Measurements from ENCODE around the gene KCNQ5.

Gene KCNQ5

GRCh38 chr6:72925136-72925535 lies 303.3 kb downstream of the KCNQ5 start:
- no peak for DNase-seq

GRCh38 chr6:72930556-72931132 lies 308.8 kb downstream of the KCNQ5 start:
- DNase-seq, result no peak

DNA sequence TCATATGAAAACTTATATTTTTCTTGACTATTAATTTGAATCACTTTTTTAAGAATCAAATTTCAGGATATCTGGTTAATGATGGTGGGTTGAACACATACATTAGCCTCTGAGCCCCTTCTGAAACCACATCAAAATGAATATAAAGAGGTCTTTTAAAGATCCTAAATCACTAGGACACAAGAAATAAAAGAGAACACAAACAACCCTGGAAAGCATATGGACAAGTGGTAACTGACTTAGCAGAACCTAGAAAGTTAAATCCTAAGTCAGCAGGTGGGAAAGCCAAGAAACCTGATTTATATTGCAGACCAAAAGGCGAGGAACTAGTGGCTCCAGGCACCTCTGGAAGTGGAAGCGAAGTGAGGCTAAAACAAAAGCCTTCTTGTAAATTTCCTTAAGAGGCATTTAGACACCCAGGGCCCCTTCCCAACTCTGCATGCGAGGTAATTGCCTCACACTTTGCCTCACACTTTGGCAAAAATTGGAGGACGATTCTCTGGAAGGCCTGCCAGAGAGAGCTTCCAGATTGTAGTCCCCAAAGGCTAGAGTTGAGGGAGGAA lies 309.5 kb downstream of the KCNQ5 start:
- no peak for DNase-seq

- DNase-seq, result no peak
Observed at GRCh38 chr6:72933233-72933632, 311.4 kb downstream of the KCNQ5 start.

- DNase-seq, result no peak
Observed at GRCh38 chr6:72936766-72937559, 315.1 kb downstream of the KCNQ5 start.

GRCh38 chr6:72938104-72938503 lies 316.2 kb downstream of the KCNQ5 start:
- no peak for DNase-seq

DNA sequence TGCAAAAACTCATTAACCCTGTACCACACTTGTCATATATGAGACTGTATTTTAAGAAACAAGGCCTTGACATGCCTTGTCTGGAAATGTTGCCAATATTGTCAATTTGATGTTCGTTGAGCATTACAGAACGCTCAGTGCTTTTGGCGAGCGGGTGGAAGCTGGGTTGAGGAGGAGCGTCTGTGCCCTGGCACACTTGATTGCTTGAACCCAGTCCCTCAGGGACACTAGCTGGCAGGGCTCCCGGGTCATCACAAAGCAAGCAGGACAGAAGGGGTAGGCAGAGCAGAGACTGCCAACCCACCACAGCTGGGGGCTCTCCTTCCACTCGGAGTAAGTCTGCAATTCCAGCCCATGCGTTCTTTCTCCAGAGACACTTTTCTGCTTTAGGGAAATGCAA lies 317.1 kb downstream of the KCNQ5 start:
- no peak for DNase-seq

- DNase-seq, result no peak
Observed at GRCh38 chr6:72940265-72940664, 318.4 kb downstream of the KCNQ5 start.

DNA sequence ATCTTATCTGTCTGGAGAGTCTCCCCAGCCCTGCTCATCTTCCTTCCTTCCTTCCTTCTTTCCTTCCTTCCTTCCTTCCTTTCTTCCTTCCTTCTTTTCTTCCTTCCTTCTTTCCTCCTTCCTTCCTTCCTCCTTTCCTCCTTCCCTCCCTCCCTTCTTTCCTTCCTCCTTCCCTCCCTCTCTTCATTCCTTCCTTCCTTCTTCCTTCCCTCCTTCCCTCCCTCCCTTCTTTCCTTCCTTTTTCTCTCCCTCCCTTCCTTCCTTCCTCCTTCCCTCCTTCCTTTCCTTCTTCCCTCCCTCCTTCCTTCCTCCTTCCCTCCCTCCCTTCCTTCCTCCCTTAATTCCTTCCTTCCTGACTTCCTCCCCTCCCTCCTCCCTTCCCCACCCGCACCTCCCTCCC lies 319.4 kb downstream of the KCNQ5 start:
- DNase-seq, result no peak

DNA sequence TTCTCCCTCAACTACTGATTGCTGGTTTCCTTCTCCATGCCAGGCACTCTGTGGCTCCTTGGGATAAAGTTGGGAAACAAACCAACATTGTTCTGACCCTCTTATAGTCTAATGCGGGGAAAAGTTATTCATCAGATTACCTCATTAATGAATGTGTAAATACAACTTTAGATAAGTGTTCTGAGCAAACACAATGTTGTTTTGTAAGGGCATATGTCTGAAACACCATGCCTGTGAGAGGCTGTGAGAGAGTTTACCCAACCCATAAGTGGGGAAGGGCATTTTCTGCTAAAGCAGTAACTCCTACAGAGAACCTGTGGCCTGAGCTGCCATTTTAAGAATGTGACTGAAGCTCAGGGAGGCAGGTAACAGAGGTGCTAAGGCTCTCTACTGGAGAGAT lies 319.9 kb downstream of the KCNQ5 start:
- no peak for DNase-seq

- no peak for DNase-seq
Observed at GRCh38 chr6:72943699-72944098, 321.8 kb downstream of the KCNQ5 start.

DNA sequence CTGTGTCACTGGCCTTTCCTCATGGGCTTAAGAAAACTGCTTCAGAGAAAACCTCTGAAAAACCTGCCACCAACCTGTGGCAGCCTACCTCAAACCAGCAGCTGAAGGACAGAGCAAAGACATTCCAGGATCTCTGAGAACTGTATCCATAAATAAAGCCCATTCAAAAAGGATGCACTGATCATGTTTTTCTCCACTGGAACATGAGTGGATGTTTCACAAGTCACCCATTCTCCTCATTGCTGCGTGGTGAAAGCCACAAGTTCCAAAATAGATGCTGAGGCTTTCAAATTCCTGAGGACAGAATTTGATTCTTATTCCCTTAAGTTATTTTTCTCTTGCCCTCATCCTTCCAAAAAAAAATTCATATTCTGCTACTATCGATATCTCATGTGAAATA lies 322.8 kb downstream of the KCNQ5 start:
- DNase-seq, result no peak

DNA sequence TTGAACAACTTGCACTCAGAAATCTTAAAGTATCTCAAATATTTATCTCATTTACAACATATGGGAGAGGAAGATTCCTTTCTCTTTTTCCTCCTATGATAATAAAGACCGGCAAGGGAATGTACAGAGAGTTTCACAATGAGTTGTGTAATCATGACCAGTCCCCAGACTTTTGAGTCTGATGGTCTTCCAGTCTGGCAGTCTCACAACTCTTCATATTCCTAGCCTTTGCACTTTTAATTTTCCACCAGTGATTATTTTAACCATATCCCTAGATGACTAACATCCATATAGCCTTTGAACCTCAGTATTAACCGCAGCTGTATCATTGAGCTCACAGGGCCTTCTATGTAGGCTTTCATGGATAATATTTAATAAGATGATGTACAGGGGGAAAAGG lies 324.9 kb downstream of the KCNQ5 start:
- DNase-seq, result no peak

DNA sequence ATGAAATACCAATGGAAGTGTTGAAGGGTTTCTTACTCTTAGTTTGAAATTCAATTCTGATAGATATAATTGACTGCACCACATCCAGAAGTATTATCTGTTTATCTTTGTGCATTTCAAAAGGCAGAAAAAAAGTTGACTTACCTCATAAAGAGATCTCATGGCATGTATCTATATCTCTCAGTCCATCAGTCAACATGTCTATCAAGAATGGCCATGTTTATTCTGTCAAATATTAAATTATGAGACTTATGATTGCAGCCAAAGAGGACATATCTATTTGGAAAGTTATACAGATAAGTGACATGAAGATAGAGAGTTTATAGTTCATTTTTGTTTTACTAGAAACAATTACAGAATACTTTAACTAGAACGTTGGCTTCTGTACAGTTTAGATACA lies 325.7 kb downstream of the KCNQ5 start:
- DNase-seq, result no peak

- DNase-seq, result no peak
Observed at GRCh38 chr6:72948153-72948552, 326.3 kb downstream of the KCNQ5 start.

GRCh38 chr6:72950114-72950860 lies 328.4 kb downstream of the KCNQ5 start:
- no peak for DNase-seq

DNA sequence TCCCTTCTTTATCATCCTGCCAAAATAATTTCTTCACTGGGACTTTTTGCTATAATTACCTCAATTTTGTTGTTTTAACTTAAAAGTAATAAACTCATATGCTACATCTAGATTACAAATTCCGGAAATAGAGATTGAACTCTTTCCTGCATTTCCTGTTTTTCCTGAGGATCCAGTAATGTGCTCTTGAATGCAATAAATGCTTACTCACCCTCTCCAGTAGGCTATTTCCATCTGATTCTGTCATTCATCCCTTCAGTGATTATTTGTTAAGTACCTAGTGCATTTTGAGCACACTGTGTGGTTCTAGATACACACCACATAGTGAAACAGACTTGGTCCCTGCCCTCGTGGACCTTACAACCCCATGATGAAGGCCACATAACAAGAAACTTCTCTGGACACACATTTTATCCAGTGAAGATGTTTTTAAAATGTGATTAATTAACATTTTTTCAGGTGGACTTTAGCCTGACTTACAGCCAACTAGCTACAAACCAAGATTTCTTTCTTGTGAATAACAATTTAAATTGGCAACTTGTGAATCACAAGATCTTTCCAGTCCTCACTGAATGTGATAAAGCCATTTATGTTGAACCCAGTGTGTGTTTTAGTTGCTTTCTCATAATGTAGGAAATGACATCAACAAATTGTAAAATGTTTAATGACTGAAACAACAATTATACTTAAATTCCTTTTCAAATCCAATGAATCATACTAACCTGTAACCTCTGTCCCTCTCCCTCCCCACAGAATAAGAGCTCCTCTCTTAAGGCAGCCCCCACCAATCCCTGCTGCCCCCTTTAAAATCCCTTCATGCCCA lies 331.2 kb downstream of the KCNQ5 start:
- DNase-seq, result no peak

DNA sequence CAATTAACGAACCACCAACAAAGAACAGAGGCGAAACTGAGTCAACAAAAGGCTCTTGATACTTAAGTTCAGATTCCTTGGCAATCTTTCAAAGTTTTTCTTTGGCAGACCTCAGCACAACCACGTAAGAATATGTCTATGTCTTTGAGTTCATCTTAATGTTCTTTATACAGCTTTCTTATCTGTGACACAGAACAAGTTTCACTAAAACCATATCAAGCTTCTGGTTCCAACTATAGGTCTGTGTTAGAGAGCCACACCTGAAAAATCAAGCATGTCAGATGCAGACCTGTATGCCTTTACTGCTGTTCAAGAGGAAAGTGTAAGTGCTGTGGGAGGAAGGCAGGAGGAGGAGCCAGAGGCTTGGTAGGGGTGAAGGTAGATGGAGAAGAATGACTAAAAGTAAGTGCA lies 332.1 kb downstream of the KCNQ5 start:
- no peak for DNase-seq

DNA sequence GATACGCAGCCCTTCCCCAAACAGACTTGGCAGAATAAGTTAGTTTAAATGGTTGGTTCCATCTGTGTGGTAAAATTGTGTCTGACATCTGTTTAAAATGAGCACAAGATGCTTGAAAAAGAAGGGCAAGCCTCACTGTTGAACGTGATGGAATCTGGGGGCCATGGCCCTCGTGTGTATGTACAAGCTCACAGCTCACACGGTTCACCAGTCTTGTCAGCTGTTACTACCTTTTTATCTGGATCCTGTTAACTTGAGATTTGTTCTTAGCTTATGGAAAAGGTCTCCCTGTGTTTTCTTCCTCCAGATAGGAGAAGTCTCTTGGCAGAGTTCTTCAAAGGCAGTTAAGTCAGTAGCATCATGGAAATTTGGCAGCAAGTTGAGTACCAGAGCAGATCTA lies 332.9 kb downstream of the KCNQ5 start:
- DNase-seq, result no peak

- DNase-seq, result no peak
Observed at GRCh38 chr6:72955666-72956065, 333.8 kb downstream of the KCNQ5 start.

GRCh38 chr6:72956272-72956671 lies 334.4 kb downstream of the KCNQ5 start:
- no peak for DNase-seq

- DNase-seq, result no peak
Observed at GRCh38 chr6:72959821-72960220, 338.0 kb downstream of the KCNQ5 start.

GRCh38 chr6:72963946-72964345 lies 342.1 kb downstream of the KCNQ5 start:
- no peak for DNase-seq

All from cortex of kidney (tissue), 1 donor.